ENCODE data around the gene PIPOX. TPM values are rescaled to one million over a fixed set of nuclear protein-coding genes. Genes with fewer than 3 reads are reported as not detected.

The PIPOX gene
- total and polyA plus RNA-seq, 2 of the 8 experiments (the other 6 are each of a cell fraction or from before 2014, with no cell fraction given) = 57.2 to 99.6 TPM

- Histone ChIP-seq H3K14ac (ENCODE audit: insufficient read length) (no peak overlapping the region), H2AFZ (ENCODE audit: low read length) (no peak overlapping the region), H3K23me2 (ENCODE audit: low read depth, low read length) (no peaks in the 10 kb centered on the region), H4K5ac (ENCODE audit: insufficient read length, low read depth, low read length) (no peak overlapping the region), H3K4me2 (ENCODE audit: insufficient read depth in 1 of 2, low read depth in 2 of 2, low read length in 2 of 2) (no peak overlapping the region), H2BK120ac (replicated peaks; ENCODE audit: low read depth, low read length) (no peak overlapping the region), H3K27ac (ENCODE audit: low read depth, low read length) (no peak overlapping the region), H3K36me3 (ENCODE audit: control insufficient read depth in 2 of 4, insufficient read depth in 4 of 4, low read length in 3 of 4) (no peaks in the 10 kb centered on the region), H4K91ac (replicated peaks; ENCODE audit: insufficient read length, low read length) (no peak overlapping the region), H3K4ac (replicated peaks; ENCODE audit: insufficient read length, low read depth, low read length) (no peak overlapping the region), H3K79me1 (ENCODE audit: low read depth, low read length) (no peaks in the 10 kb centered on the region), H2AK5ac (ENCODE audit: low read depth, low read length) (no peak overlapping the region), H2BK5ac (ENCODE audit: low read depth, low read length) (no peak overlapping the region), H3K23ac (ENCODE audit: insufficient read length) (no peak overlapping the region), H3K79me2 (ENCODE audit: control insufficient read depth in 1 of 2, insufficient read depth in 2 of 2, low read length in 2 of 2) (no peaks in the 10 kb centered on the region), H3K4me1 (replicated peaks in 1 of 4; ENCODE audit: control insufficient read depth in 3 of 4, insufficient read depth in 4 of 4, low read length in 3 of 4) (peaks cover 4 to 40% (median 27%) of the 10 kb centered on the region in 4 experiments), H3K18ac (ENCODE audit: extremely low read depth, low read length) (no peak overlapping the region), H3K9me3 (ENCODE audit: insufficient read depth in 2 of 2, low read depth in 1 of 2, low read length in 1 of 2) (no peaks in the 10 kb centered on the region), H2BK15ac (ENCODE audit: low read length) (no peak overlapping the region), H4K20me1 (replicated peaks in 1 of 2; ENCODE audit: control insufficient read depth in 1 of 2, insufficient read depth in 2 of 2, low read length in 2 of 2) (no peaks in the 10 kb centered on the region), H4K8ac (ENCODE audit: extremely low read depth, insufficient read depth, low read length) (no peak overlapping the region), H2BK12ac (ENCODE audit: low read depth, low read length) (no peak overlapping the region), H2BK20ac (ENCODE audit: low read length) (no peak overlapping the region), H3K27me3 (replicated peaks in 1 of 4; ENCODE audit: control insufficient read depth in 3 of 4, extremely low read depth in 1 of 4, insufficient read depth in 3 of 4, low read length in 3 of 4) (peaks cover 0 to 4% (median 2%) of the 10 kb centered on the region in 4 experiments; a peak in 5 of 7 replicates), H3K9ac (replicated peaks in 1 of 4; ENCODE audit: extremely low read depth in 1 of 4, low read depth in 3 of 4, low read length in 3 of 4) (no peak overlapping the region), H3K4me3 (ENCODE audit: extremely low read depth in 1 of 4, insufficient read depth in 2 of 4, low read depth in 3 of 4, low read length in 4 of 4) (no peak overlapping the region), H3K56ac (replicated peaks; ENCODE audit: insufficient read length, low read depth, low read length) (no peak overlapping the region)
- POLR2A ChIA-PET (ENCODE audit: partially characterized antibody) = interaction anchor here (1.0 kb wide), 1 partner anchor 46 kb away, joined by 3 read pairs; no protein-coding TSS in a partner anchor
- FAIRE-seq = no peak
- no peak for DNase-seq (ENCODE audit: low read depth in 1 of 2, low spot score in 2 of 2)
- CTCF ChIA-PET (ENCODE audit: partially characterized antibody) = interaction anchor here (0.7 to 17.9 kb wide), 4 partner anchors 15 to 115 kb away, joined by 3 to 239 read pairs (median 4); no protein-coding TSS in a partner anchor
- 93% methylated on average over 5 of the region's 5 CpGs; no CpG with 5 or more reads in 1 of the 2 experiments for WGBS, 2 experiments (ENCODE audit: extremely low coverage in 1 of 2, insufficient coverage in 1 of 2, insufficient read length in 1 of 2, insufficient replicate concordance in 2 of 2, low coverage in 1 of 2, low lambda C conversion rate in 2 of 2, missing lambda C conversion rate in 1 of 2)
- TF ChIP-seq SIN3A (conservative IDR thresholded peaks at IDR 0.05 in 1 of 2, IDR thresholded peaks at IDR 0.05 in 1 of 2; ENCODE audit: low read depth in 1 of 2, low read length in 2 of 2) = no peak
- TF ChIP-seq TEAD4 (IDR thresholded peaks at IDR 0.05; ENCODE audit: low read depth, low read length) = no peak
- TF ChIP-seq SP4 (IDR thresholded peaks at IDR 0.05; ENCODE audit: low read length) = no peak
- TF ChIP-seq RFX5 (IDR thresholded peaks at IDR 0.05; ENCODE audit: borderline replicate concordance, low read depth, low read length) = no peak
- TF ChIP-seq NANOG (IDR thresholded peaks at IDR 0.05; ENCODE audit: insufficient read depth, low read depth, low read length, poor library complexity, severe bottlenecking) = no peak
- TF ChIP-seq KDM4A (IDR thresholded peaks at IDR 0.05; ENCODE audit: low read depth, low read length, severe bottlenecking) = no peak
- no peak for TF ChIP-seq RAD21 (IDR thresholded peaks at IDR 0.05 in 1 of 2, conservative IDR thresholded peaks at IDR 0.05 in 1 of 2; ENCODE audit: low read depth in 2 of 2, low read length in 2 of 2)
- TF ChIP-seq TCF12 (IDR thresholded peaks at IDR 0.05; ENCODE audit: low read depth, low read length) = no peak
- TF ChIP-seq YY1 (IDR thresholded peaks at IDR 0.05; ENCODE audit: low read depth, low read length) = no peak
- no peak for TF ChIP-seq POLR2AphosphoS5 (IDR thresholded peaks at IDR 0.05; ENCODE audit: low read depth, low read length)
- TF ChIP-seq SP2 (IDR thresholded peaks at IDR 0.05; ENCODE audit: low read length) = no peak
- TF ChIP-seq MAX (IDR thresholded peaks at IDR 0.05) = no peak
- no peak for TF ChIP-seq EZH2 (IDR thresholded peaks at IDR 0.05; ENCODE audit: low read depth, low read length, severe bottlenecking)
- TF ChIP-seq GABPA (IDR thresholded peaks at IDR 0.05; ENCODE audit: borderline replicate concordance, insufficient read depth, low read length) = no peak
Observed at GRCh38 chr17:28999206-28999605, 43.7 kb upstream of the PIPOX start.
